Suppressor macrophage treated with lipopolysaccharide for 4 hours (primary cell): ENCODE results near the gene NME8.
"Not testable (repeated sequence)": the region's sequence is repeated elsewhere in the genome, so short reads cannot be mapped to it uniquely, and the experiment has no call there.

Experiments
- DNase-seq: peaks from one replicate; pipeline ENCODE4 v3.0.0-alpha.2; 2020

Gene NME8

GRCh38 chr7:37848297-37848696 is at the start of gene NME8:
NME8 (plus strand) TSS chr7:37848597; CDS start chr7:37850267, 1,670 bp downstream.
- no peak for DNase-seq

GRCh38 chr7:37806152-37806551 is 42.2 kb upstream of the NME8 start:
- DNase-seq = no peak

DNA sequence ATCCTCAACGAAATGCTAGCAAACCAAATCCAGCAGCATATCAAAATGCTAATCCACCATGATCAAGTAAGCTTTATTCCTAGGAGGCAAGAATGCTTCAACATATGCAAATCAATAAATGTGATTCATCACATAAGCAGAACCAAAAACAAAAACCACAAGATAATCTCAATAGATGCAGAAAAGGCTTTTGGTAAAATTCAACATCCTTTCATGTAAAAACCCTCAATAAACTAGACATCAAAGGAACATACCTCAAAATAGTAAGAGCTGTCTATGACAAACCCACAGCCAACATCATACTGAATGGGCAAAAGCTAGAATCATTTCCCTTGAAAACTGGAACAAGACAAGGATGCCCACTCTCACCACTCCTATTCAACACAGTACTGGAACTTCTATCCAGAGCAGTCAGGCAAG is 36.2 kb upstream of the NME8 start:
- DNase-seq = not testable (repeated sequence)

DNA sequence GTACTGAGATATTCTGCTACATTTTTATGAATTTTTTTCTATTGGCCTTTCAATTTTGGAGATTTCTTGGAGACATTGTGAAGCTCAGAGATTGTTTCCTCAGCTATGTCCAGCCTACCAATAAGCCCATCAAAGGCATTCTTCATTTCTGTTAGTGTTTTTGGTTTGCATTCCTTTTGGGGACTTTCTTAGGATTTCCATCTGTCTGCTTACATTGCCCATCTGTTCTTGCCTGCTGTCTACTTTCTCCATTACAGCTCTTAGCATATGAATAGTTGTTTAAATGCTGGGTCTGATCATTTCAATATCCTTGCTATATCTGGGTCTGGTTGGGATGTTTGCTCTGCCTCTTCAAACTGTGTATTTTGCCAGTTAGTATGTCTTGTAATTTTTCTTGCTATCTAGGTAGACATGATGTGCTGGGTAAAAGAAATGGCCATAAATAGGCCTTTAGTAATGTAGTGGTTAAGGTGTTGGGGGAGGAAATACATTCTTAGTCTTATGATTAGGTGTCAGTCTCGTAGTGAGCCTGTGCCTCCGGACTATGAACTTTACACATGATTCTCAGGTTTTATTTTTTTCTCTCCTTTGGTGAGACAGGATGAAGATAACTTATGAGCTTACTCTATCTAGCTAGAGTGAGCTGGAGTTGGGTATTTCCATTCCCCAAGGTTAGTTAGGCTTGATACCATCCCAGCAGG is 32.6 kb upstream of the NME8 start:
- no peak for DNase-seq

DNA sequence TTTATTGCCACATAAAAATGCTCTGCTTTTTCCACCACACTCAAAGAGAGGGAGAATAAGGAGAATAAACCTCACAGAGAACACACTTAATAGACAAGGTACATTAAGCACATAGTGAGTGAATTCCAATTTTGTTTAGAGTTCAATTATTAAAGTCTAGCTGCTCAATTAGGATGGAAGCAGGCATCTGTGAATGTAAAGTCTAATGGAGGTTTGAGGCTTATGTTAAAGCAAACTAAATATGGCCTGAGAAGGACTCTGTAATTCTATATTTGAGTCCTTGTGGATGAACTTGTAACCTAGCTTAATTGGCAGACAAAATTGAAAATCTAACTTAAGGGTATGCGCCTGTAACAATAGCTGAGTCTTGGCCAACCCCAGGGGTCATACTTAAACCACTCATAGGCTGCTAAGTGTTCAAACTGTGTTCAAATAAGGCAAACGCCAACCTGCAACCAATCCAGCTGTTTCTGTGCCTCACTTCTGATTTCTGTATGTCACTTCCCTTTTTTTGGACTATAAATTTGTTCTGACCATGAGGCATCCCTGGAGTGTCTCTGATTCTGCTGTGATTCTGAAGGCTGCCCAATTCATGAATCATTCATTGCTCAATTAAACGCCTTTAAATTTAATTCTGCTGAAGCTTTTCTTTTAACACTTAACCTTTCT is 31.3 kb upstream of the NME8 start:
- DNase-seq = peak; percentile 70

DNA sequence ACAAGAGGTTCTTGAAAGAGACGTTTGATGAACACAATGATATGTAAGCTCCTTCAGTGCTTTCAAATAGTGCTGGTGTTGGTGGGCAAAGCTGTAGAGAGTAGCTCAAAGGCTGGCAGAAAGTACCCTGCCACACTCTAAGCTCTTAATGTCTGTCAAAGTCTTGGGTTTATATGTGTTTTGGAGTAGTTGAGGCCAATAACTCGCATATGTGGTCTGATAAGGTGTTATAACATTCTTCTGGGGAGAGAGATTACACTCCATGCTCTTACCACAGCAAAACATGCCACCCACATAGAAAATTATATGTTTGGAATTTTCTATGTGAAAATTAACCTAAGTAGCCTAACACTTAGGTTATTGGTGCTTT is 30.8 kb upstream of the NME8 start:
- DNase-seq = no peak

DNA sequence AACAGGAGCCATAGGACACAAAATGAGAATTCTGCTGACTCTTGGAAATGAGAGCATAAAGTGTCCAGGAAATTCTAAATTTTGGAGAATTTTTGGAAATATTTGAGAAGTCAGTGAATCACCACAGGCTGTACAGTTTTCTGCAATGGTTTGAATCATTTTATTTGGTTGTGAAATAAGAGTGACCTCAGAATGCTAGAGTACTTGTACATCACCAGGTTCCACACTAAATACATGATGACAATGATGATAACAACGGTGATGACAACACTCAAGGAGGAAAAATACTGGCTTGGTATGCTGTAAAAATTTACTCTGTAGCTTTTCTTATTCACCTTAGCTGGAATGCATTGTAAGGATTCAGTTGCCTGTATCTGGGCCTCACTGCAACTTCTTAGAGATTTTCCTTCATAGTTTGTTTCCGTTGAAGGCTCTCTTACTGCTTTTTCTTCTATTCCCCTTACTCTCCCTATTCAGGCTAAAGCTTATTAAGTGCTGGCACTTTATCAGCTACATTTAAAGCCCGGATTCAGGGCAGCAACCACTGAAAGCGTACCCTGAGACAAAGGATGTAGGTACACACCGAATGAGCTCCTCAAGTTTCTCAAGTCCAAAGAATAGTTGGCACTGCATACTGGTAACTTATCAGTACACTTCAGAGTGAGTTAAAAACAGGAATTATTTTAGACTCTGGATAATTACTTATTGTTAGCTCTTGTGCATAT is 30.2 kb upstream of the NME8 start:
- DNase-seq = peak; percentile 74

DNA sequence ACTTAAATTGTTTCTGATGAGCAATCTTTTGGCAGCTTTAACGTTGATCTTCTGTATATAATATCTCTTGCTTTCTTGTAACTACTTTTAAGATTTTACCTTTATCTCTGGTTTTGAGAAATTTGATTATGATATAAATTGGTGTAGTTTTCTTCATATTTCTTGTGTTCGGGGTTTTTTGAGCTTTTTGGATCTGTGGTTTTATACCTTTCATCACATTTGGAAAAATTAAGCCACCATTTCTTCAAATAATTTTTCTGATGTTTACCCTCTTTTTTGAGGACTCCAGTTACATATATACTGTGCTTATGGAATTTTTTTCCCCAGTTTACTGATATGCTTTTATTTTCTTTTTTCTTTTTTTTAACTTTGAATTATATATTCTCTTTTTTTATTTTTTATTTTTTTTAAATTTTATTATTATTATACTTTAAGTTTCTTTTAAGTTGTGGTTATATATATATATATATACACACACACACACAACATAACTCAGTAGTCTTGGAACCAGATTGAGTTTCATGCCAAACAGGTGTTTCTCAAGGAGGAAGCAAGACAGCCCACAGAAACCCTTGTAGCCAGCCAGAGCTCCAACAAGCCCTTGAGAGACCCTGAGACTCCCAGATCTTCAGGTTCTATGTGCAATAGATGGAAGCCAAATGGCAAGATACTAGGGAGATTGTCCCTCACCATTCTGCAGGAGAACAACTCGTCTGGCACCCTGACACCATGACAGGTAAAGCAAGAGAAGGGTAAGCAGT is 27.5 kb upstream of the NME8 start:
- DNase-seq = no peak

DNA sequence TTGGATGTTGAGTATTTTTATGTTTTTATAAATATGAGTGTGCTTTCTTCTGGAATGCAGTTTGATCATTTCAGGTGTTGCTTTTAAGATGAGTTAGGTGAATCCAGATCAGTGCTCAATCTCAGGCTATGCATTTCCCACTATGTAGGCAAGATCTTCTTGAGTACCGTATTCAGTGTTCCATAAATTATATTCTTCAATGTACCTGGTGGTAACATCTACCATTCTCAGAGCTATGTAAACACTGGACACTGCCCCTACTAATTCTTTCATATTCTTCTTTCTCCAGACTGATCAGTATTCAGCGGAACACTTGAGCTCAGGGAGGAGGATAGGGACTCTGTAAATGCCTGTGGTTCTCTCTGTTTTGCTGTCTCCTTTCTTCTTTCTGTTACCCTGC is 25.5 kb upstream of the NME8 start:
- no peak for DNase-seq

GRCh38 chr7:37823557-37823956 is 24.8 kb upstream of the NME8 start:
- DNase-seq = no peak

GRCh38 chr7:37825038-37825437 is 23.4 kb upstream of the NME8 start:
- peak; percentile 28 for DNase-seq

GRCh38 chr7:37826825-37827224 is 21.6 kb upstream of the NME8 start:
- DNase-seq = peak; percentile 25

DNA sequence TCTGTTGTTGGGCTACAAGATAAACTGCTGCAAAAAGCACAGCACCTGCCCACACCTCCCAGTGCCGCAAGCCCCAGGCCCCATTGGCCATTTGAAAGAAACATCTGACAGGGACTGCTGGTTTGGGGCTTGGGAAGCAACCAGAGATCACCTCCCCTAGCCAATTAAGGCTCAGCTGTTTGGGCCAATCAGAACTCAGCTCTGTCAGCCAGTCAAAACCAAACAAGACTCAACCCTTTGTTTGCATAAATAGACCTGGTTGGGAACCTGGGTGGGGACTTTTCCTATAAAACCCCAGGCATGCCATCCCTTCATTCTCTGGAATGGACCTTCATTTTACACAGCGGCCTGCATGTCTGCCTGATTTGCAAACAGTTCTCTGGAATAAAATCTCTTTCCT is 17.2 kb upstream of the NME8 start:
- DNase-seq = no peak

DNA sequence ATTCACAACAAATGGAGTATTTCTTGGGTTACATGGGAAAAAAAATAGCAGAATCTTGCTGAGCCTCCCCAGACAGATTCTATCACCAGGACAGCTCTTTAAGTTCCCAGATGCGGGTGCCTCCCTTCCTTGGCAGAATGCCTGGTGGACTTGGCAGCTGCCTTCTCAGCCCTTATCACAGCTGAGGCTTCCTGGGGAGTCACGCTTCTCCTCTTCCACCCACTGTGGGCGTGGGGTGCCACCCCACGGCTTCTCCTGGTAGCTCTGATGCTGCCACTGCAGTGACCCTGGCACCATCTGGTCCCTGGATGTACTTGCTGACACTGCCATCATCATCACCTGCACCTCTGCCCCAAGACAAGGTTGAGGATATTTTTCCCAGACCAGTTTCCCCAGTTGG is 16.2 kb upstream of the NME8 start:
- DNase-seq = peak; percentile 88

- DNase-seq = peak; percentile 82
Observed at GRCh38 chr7:37833107-37833817, 15.1 kb upstream of the NME8 start.

GRCh38 chr7:37833818-37834146 is 14.6 kb upstream of the NME8 start:
- no peak for DNase-seq

GRCh38 chr7:37853468-37853867 is 5.1 kb downstream of the NME8 start:
- DNase-seq = no peak

- DNase-seq = no peak
Observed at GRCh38 chr7:37882086-37882485, 33.7 kb downstream of the NME8 start.

GRCh38 chr7:37893359-37893758 is 45.0 kb downstream of the NME8 start:
- DNase-seq = no peak

GRCh38 chr7:37894671-37895070 is 46.3 kb downstream of the NME8 start:
- DNase-seq = no peak

DNA sequence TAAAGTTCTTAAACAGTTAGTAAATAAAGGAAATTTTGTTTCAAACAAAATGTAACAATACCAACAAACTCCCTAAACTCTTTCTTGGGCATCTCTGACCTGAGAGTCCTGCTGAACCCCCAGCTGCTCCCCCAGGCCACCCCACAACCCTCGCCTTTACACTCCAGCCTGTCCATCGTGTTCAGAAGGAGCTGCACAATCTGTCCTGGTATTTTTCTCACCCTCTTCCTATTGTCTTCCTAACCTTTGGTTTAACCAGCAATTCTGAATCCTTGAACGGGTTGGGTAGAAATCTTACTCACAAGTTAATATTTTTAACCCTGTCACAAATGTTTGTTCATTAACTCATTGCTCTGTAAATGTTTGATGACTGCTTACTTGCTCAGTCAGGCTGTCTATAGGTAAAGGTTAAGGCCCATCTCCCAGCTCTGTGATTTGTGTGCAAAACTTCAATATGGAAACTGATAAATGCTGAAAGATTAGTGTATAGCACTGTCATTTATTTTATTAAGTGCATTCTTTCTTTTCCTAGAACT is 51.4 kb downstream of the NME8 start:
- DNase-seq = no peak

DNA sequence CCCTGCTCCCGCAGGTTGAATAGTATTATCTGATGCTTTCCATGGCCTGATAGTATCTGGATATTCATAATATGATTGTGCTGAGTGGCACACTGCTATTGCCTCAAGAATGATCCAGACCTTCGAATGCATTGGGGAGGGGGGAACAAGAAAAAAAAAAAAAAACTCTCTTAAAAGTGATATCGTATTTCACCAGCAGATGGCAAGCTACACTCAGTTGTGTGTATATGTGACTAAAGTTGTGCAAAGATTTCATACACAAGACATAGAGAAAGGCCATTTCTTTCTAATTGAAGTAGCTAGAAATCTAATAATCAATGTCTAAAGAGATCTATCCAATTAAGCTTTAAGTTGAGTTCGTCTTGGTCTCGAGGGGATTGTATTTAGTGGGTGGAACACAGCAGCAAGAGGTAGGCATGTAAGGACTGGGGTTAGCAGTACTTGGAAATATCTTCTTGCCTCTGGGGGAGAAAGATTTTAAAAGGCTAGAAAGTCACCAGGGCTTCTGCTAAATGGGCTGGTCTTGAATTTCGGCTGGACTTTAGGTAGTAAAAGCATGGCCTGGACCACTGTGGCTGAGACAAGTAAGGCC is 52.9 kb downstream of the NME8 start:
- peak; percentile 51 for DNase-seq
